Peyer's patch (tissue), 4 donors: ENCODE results near the gene AP2A2. TPM values are rescaled to one million over a fixed set of nuclear protein-coding genes. Genes with fewer than 3 reads are reported as not detected.
"Not testable (repeated sequence)": the region's sequence is repeated elsewhere in the genome, so short reads cannot be mapped to it uniquely, and the experiment has no call there.

ENCODE experiments used
- DNase-seq, 3 donors: peaks; one replicate each; pipeline ENCODE4 v3.0.0-alpha.2; 2017 to 2019
- H3K27ac ChIP-seq, 4 donors: fragments of 200-600 bp; sonication (generic); one replicate each; pipeline ENCODE4 v1.5.1; 2016 to 2019
- H3K27me3 ChIP-seq, 2 donors: fragments of 200-600 bp; sonication (generic); one replicate each; pipeline ENCODE4 v1.5.1; 2019
- H3K36me3 ChIP-seq, 3 donors: fragments of 200-600 bp; sonication (generic); one replicate each; pipeline ENCODE4 v1.5.1; 2016 to 2019
- H3K4me1 ChIP-seq, 4 donors: fragments of 200-600 bp; sonication (generic); one replicate each; pipeline ENCODE4 v1.5.1; 2016 to 2019
- H3K4me3 ChIP-seq, 4 donors: fragments of 200-600 bp; sonication (generic); 1 replicate in 3 of 4; 2 replicates in 1 of 4; pipeline ENCODE4 v1.5.1; 2016 to 2019; ENCODE audit warnings: mild to moderate bottlenecking in 1 of 4
- H3K9me3 ChIP-seq, 4 donors: fragments of 200-600 bp; sonication (generic); one replicate each; pipeline ENCODE4 v1.5.1; 2016 to 2019; ENCODE audit warnings: mild to moderate bottlenecking in 1 of 4
- POLR2A ChIP-seq, 2 donors: fragments of 450-650 bp; IDR thresholded peaks; one replicate each; pipeline ENCODE4 v1.5.1; 2017; ENCODE audit warnings: antibody characterized with exemption in 2 of 2, mild to moderate bottlenecking in 2 of 2, moderate library complexity in 2 of 2
- total RNA-seq, 4 donors: library from RNA; depleted of rRNA; stranded (reverse); fragments of >200 nt; gene quantifications; one replicate each; pipeline ENCODE4 v1.1.0, GENCODE V29; 2016
- TF ChIP-seq, protein P1 (sequence below), 6 experiments: fragments of 450-650 bp in 4 of 6; fragments of 200-600 bp in 2 of 6; sonication (generic) in 1 of 6; IDR thresholded peaks; one replicate each; pipeline ENCODE4 v1.5.1; 2017 to 2019; ENCODE audit warnings: antibody characterized with exemption in 6 of 6, mild to moderate bottlenecking in 3 of 6, moderate library complexity in 1 of 6

The AP2A2 gene
- total RNA-seq, 4 donors from 2014 or later: 103 to 383 (median 136) TPM

DNA sequence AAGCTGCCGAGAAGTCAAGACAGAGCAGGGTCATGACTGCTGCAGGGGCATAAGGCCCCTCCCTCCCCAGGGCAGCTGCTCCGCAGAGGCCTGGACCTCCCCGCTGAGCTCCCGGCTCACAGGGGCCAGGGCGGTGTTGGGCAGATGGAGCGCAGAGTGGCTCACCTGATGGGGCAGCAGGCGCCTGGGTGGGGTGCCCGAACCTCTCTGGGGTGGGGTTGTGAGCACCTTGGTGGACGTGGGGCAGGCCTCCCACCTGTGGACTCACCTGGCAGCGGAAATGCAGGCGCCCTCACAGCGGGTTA is 87.9 kb downstream of the AP2A2 start:
- H3K27ac ChIP-seq: no peak overlapping the region
- H3K36me3 ChIP-seq: peaks cover 0 to 42% (median 0%) of the 10 kb centered on the region in 3 donors
- H3K4me1 ChIP-seq: no peaks in the 10 kb centered on the region
- TF ChIP-seq, protein P1, sequence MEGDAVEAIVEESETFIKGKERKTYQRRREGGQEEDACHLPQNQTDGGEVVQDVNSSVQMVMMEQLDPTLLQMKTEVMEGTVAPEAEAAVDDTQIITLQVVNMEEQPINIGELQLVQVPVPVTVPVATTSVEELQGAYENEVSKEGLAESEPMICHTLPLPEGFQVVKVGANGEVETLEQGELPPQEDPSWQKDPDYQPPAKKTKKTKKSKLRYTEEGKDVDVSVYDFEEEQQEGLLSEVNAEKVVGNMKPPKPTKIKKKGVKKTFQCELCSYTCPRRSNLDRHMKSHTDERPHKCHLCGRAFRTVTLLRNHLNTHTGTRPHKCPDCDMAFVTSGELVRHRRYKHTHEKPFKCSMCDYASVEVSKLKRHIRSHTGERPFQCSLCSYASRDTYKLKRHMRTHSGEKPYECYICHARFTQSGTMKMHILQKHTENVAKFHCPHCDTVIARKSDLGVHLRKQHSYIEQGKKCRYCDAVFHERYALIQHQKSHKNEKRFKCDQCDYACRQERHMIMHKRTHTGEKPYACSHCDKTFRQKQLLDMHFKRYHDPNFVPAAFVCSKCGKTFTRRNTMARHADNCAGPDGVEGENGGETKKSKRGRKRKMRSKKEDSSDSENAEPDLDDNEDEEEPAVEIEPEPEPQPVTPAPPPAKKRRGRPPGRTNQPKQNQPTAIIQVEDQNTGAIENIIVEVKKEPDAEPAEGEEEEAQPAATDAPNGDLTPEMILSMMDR (IDR thresholded peaks at IDR 0.05): no peak
- TF ChIP-seq POLR2A (IDR thresholded peaks at IDR 0.05): no peak
- H3K9me3 ChIP-seq: no peaks in the 10 kb centered on the region
- no peak for DNase-seq
- no peak overlapping the region for H3K4me3 ChIP-seq
- no peaks in the 10 kb centered on the region for H3K27me3 ChIP-seq

DNA sequence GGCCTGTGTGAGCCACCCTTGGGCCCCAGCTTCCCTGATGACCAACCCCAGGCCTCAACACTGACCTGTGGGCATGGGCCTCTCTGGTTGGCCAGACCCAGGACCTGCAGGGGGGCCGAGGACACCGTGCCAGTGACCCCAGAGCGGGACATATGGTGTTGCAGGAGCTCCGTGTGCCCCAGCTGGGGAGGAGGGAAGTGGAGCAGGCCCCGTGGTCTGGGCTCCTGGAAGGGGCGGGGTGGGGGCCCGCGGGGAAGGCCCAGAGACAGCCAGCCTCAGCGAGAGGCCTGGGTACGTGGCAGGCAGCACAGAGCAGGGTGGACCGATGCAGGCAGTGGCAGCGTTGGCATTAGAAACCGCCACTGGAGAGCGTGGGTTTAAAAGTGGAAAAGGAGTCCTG is 88.6 kb downstream of the AP2A2 start:
- peaks cover 0 to 35% (median 0%) of the 10 kb centered on the region in 3 donors for H3K36me3 ChIP-seq
- no peak overlapping the region for H3K4me3 ChIP-seq
- DNase-seq: no peak
- no peaks in the 10 kb centered on the region for H3K4me1 ChIP-seq
- no peaks in the 10 kb centered on the region for H3K9me3 ChIP-seq
- H3K27ac ChIP-seq: no peak overlapping the region
- no peaks in the 10 kb centered on the region for H3K27me3 ChIP-seq
- TF ChIP-seq, protein P1 (IDR thresholded peaks at IDR 0.05): no peak
- TF ChIP-seq POLR2A (IDR thresholded peaks at IDR 0.05): no peak

DNA sequence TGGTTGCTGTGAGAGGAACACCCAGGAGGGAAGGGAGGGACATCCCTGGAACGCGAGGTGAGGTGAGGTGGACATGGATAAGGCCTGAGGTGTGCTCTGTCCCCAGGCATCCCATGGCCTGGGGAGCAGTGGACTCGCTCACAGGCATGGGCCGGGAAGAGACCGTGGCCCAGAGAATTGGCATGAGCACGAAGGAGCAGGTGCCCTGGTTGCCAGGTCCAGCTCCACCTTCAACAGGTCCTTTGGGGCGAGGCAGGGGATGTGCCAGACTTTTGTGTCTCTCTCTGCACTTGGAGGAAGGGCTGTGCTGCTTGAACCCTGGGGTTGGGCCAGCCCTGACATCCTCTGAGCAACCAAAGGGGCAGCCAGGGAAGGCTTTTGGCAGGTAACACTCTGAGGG is 89.4 kb downstream of the AP2A2 start:
- Histone ChIP-seq H3K36me3 (peaks cover 0 to 27% (median 0%) of the 10 kb centered on the region in 3 donors), H3K9me3 (no peaks in the 10 kb centered on the region), H3K4me3 (no peak overlapping the region), H3K27ac (no peak overlapping the region), H3K27me3 (no peaks in the 10 kb centered on the region), H3K4me1 (no peaks in the 10 kb centered on the region)
- DNase-seq: no peak
- TF ChIP-seq POLR2A (IDR thresholded peaks at IDR 0.05): no peak
- TF ChIP-seq, protein P1 (IDR thresholded peaks at IDR 0.05): no peak

DNA sequence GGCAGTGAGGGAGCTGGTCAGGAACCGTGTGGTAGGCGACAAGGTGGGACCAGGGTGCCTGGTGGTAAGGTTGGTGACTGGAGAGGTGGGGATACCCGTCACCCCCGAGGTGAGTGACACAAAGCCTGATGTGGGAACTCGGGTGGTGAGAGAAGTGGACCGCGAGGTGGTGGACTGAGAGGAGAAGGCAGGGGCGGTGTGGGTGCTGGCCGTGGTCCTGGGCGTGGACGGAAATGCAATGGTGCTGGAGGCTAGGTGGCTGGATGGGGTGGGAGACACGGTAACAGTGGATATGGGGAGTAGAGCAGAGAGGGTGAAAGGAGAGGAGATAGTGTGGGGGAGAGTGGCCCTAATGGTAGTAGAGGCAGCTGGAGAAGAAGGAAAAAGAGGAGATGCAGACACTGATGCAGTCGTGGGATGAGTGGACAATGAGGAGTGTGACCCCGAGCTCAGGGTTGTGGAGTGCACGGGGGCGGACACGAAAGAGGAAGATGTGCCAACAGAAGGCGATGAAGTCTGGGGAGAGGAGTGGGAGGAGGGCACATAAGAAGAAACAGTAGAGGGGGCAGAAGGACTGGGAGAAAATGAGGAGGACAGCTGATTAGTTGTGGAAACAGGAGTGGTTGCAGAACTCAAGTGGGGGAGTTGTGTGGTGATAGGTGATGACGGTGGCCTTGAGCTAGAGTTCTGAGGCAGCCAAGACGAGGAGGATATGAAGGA is 90.3 kb downstream of the AP2A2 start:
- no peak overlapping the region for H3K27ac ChIP-seq
- peaks cover 0 to 18% (median 0%) of the 10 kb centered on the region in 3 donors for H3K36me3 ChIP-seq
- DNase-seq: no peak
- H3K4me3 ChIP-seq: no peak overlapping the region
- TF ChIP-seq POLR2A (IDR thresholded peaks at IDR 0.05): no peak
- TF ChIP-seq, protein P1 (IDR thresholded peaks at IDR 0.05): no peak
- H3K4me1 ChIP-seq: no peaks in the 10 kb centered on the region
- no peaks in the 10 kb centered on the region for H3K27me3 ChIP-seq
- H3K9me3 ChIP-seq: no peaks in the 10 kb centered on the region

DNA sequence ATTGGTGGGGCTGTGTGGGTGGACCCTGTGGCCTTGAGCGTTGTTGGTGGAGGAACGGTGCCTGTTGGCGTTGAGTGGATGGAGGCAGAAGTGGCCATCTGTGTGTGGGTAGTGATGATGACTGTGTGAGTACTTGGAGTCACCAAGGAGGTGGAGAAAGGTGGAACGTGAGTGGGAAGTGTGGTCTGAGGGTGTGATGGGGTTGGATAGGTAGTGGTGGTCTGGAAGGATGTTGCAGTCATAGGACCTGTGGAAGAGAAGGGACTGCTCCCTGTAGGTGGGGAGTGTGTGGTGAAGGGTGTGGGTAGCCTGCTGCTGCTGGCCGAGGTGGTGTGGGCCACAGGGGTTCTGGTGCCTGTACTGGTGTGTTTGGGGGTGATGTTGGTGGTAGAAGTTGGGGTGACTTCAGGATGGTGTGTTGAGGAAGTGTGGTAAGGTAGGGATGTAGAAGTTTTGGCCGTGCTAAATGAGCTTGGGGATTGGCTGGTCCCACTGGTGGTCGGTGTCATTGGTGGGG is 91.0 kb downstream of the AP2A2 start:
- H3K27ac ChIP-seq, H3K27me3 ChIP-seq, H3K4me3 ChIP-seq, H3K9me3 ChIP-seq, H3K4me1 ChIP-seq: not testable (repeated sequence)
- H3K36me3 ChIP-seq: peaks cover 0 to 11% (median 0%) of the 10 kb centered on the region in 3 donors
- DNase-seq: peak in 1 of 3 donors; percentile 57

DNA sequence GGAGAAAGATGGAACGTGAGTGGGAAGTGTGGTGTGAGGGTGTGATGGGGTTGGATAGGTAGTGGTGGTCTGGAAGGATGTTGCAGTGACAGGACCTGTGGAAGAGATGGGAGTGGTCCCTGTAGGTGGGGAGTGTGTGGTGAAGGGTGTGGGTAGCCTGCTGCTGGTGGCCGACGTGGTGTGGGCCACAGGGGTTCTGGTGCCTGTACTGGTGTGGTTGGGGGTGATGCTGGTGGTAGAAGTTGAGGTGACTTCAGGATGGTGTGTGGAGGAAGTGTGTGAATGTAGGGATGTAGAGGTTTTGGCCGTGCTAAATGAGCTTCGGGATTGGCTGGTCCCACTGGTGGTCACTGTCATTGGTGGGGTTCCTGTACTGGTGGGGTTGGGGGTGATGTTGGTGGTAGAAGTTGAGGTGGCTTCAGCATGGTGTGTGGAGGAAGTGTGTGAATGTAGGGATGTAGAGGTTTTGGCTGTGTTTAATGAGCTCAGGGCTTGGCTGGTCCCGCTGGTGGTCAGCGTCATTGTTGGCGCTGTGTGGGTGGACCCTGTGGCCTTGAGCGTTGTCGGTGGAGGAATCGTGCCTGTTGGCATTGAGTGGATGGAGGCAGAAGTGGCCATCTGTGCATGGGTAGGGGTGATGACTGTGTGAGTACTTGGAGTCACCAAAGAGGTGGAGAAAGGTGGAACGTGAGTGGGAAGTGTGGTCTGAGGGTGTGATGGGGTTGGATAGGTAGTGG is 91.8 kb downstream of the AP2A2 start:
- TF ChIP-seq, protein P1 (IDR thresholded peaks at IDR 0.05): no peak
- TF ChIP-seq POLR2A (IDR thresholded peaks at IDR 0.05): no peak
- H3K4me1 ChIP-seq: no peaks in the 10 kb centered on the region
- no peak overlapping the region for H3K4me3 ChIP-seq
- H3K9me3 ChIP-seq: no peaks in the 10 kb centered on the region
- no peaks in the 10 kb centered on the region for H3K27me3 ChIP-seq
- peak in 2 of 3 donors; percentile 22 to 60 for DNase-seq
- peaks cover 0 to 3% (median 0%) of the 10 kb centered on the region in 3 donors for H3K36me3 ChIP-seq
- no peak overlapping the region for H3K27ac ChIP-seq
